ENCODE data around the gene RXRA. TPM values are rescaled to one million over a fixed set of nuclear protein-coding genes. Genes with fewer than 3 reads are reported as not detected.

The RXRA gene
- total and polyA plus RNA-seq, 2 experiments from 2014 or later, result 32.9 to 46.1 TPM

DNA sequence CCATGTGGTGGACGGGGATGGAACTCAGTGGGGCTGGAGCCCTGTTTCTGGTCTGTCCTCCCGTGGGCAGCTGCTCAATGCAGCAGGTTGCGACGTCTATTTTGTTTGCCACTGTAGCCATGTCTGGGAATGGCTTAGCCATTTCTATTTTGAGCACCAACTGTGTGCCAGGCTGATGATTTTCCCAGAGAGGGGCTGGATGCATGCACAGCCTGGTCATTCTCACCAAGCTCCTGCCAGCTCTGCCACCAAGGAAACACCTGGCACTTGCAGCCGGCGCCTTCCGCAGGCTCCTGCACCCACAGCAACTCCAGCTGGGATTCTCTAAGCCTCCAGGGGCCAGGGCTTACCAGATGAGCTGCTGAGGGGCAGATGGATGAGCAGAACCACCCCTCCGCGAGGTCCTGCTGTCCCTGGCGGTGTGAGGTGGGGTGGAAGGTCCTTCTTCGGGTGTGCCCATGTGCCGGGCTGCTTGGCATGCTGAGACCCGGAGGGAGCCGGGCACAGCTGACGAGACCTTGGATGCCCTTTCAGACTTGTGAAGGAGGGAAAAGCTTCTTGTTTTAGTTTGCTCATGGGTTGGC, 151.2 kb downstream of the RXRA start:
- TF ChIP-seq, protein P1, sequence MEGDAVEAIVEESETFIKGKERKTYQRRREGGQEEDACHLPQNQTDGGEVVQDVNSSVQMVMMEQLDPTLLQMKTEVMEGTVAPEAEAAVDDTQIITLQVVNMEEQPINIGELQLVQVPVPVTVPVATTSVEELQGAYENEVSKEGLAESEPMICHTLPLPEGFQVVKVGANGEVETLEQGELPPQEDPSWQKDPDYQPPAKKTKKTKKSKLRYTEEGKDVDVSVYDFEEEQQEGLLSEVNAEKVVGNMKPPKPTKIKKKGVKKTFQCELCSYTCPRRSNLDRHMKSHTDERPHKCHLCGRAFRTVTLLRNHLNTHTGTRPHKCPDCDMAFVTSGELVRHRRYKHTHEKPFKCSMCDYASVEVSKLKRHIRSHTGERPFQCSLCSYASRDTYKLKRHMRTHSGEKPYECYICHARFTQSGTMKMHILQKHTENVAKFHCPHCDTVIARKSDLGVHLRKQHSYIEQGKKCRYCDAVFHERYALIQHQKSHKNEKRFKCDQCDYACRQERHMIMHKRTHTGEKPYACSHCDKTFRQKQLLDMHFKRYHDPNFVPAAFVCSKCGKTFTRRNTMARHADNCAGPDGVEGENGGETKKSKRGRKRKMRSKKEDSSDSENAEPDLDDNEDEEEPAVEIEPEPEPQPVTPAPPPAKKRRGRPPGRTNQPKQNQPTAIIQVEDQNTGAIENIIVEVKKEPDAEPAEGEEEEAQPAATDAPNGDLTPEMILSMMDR (IDR thresholded peaks at IDR 0.05; ENCODE audit: low read depth, low read length), result no peak
- Histone ChIP-seq H3K27ac (no peak overlapping the region), H3K4me3 (no peak overlapping the region)

DNA sequence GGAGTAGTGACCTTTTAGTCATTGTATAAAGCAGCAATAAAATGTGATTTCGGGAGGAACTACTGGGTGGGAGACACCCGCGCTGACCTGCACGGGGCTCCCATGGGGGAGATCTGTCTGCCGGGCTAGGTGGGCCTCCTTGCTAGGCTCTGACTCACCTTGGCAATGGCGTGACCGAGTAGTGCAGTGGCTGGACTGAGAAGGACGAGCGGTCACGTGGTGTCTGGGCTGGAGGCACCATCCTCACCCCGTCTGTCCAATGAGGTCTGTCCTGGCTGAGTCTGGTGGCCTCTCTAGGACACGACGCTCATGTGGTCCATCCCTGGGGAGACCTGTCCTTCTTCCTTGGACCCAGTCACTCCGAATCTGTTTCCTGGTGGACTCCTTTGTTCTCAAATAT, 151.7 kb downstream of the RXRA start:
- TF ChIP-seq, protein P1 (IDR thresholded peaks at IDR 0.05; ENCODE audit: low read depth, low read length), result no peak
- Histone ChIP-seq H3K36me3 (no peaks in the 10 kb centered on the region), H3K9me3 (ENCODE audit: low read depth) (no peaks in the 10 kb centered on the region), H3K27ac (no peak overlapping the region), H3K4me1 (ENCODE audit: low read depth) (no peaks in the 10 kb centered on the region), H3K4me3 (no peak overlapping the region), H3K27me3 (no peaks in the 10 kb centered on the region)
- no peak for DNase-seq (ENCODE audit: low read depth in 1 of 2, low spot score in 1 of 2)

More for the DNA sequence above, 151.2 kb downstream of the RXRA start:
- Histone ChIP-seq H3K36me3 (no peaks in the 10 kb centered on the region), H3K9me3 (ENCODE audit: low read depth) (no peaks in the 10 kb centered on the region), H3K27me3 (no peaks in the 10 kb centered on the region), H3K4me1 (ENCODE audit: low read depth) (no peaks in the 10 kb centered on the region)
- DNase-seq (ENCODE audit: low read depth in 1 of 2, low spot score in 1 of 2), result no peak

DNA sequence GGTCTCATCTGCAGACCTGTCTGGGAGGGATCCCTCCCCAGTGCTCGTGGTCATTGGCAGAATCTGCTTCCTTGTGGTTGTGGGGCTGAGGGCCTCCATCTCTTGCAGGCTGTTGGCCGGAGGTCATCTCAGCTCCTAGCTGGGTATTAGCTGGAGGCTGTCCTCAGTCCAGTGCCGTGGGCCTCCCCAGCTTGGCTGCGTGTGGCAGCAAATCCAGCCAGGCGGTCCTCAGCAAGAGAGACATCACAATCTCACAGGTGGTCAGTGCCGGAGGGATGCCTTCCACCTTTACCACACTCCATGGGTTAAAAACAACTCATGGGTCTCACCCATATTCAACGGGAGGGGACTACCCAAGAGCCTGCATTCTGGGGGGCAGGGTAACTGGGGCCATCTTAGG, 155.5 kb downstream of the RXRA start:
- Histone ChIP-seq H3K4me3 (no peak overlapping the region), H3K27me3 (no peaks in the 10 kb centered on the region), H3K9me3 (ENCODE audit: low read depth) (no peaks in the 10 kb centered on the region), H3K27ac (no peak overlapping the region), H3K36me3 (no peaks in the 10 kb centered on the region), H3K4me1 (ENCODE audit: low read depth) (no peaks in the 10 kb centered on the region)
- DNase-seq (ENCODE audit: low read depth in 1 of 2, low spot score in 1 of 2), result no peak
- TF ChIP-seq, protein P1 (IDR thresholded peaks at IDR 0.05; ENCODE audit: low read depth, low read length), result no peak

DNA sequence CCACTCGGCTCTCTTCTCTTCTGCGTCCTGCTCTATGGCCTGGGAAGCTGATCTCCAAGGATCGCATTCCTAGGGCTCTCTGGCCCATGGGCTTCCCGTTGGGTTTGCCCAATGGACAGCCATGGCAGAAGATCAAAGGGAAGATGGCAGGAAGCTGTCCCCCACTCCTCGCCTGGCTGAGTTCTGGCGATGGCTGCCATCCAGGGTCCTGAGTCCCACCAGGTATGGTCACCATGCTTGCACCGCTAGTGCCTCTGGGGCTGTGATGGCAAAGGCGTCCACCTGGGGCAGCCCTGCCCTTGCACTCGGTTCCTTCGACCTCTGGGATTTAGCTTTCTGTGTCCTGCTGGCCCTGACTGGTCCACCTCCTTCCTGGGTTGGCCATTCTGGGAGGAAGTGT, 156.0 kb downstream of the RXRA start:
- H3K4me1 ChIP-seq (ENCODE audit: low read depth), result no peaks in the 10 kb centered on the region
- H3K36me3 ChIP-seq, result no peaks in the 10 kb centered on the region
- no peaks in the 10 kb centered on the region for H3K27me3 ChIP-seq
- H3K4me3 ChIP-seq, result no peak overlapping the region
- H3K9me3 ChIP-seq (ENCODE audit: low read depth), result no peaks in the 10 kb centered on the region
- DNase-seq (ENCODE audit: low read depth in 1 of 2, low spot score in 1 of 2), result no peak
- H3K27ac ChIP-seq, result no peak overlapping the region
- TF ChIP-seq, protein P1 (IDR thresholded peaks at IDR 0.05; ENCODE audit: low read depth, low read length), result no peak

DNA sequence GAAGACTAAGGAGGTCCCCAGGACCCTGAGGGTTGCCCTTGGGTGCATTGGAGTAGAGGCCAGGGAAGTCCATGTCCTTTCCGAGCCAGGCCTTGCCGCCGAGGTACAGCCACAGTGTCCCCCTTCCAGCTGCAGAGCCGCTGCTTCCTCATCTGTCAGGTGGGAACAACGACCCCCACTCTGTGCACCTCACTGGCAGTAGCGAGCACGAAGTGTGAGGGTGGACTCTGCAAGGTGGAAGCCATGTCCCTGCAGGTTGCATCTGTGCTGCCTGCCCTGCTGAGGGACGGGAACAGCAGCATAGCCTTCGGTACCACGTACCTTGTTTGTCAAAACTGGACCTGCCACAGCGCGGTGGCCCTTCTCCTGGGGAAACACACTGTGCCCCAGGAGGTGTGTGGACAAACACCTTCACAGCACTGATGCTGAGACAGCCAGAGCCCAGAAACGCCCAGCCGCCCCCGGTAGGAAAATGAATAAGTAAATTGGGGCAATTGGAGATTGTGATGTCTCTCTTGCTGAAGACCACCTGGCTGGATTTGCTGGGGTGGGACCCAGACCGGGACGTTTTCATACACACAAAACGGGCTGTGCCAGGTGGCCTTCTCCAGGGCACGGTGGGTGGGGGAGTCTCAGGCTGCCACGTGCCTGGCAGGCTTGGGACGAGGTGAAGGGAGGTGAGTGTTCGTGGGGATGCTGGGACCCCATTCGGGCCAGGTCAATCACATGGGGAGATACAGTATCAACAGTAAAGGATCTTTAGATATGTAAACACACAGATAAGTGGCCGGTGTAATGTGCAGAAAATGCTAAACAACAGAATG, 157.3 kb downstream of the RXRA start:
- no peak for DNase-seq (ENCODE audit: low read depth in 1 of 2, low spot score in 1 of 2)
- Histone ChIP-seq H3K9me3 (ENCODE audit: low read depth) (no peaks in the 10 kb centered on the region), H3K4me1 (ENCODE audit: low read depth) (no peaks in the 10 kb centered on the region), H3K36me3 (no peaks in the 10 kb centered on the region), H3K4me3 (no peak overlapping the region), H3K27ac (no peak overlapping the region), H3K27me3 (no peaks in the 10 kb centered on the region)
- TF ChIP-seq, protein P1 (IDR thresholded peaks at IDR 0.05; ENCODE audit: low read depth, low read length), result no peak

Data from cardiac muscle cell (in vitro differentiated cells and primary cell).